HepG2 (cell line): Measurements from ENCODE around the gene MIPEP. TPM values are rescaled to one million over a fixed set of nuclear protein-coding genes. Genes with fewer than 3 reads are reported as not detected.

Experiments used
- ATAC-seq: fragments of 200-7000 bp; cut with Tn5 transposase; 3 replicates; pipeline ENCODE4 v1.9.1; 2020; ENCODE audit warnings: mild to moderate bottlenecking, moderate library complexity
- BruUV-seq: library from RNA; stranded (reverse); fragments of 400-500 nt; replicated peaks from 2 replicates; lab custom pipeline; 2021; lab: Mats Ljungman, UMichigan
- CTCF ChIA-PET: fragments of 300-600 bp; formaldehyde crosslinking; extraction: SDS; loops from one replicate; lab custom pipeline; 2021; ENCODE audit warnings: low total read pairs, inconsistent platforms, low intra/inter-chr PET ratio; lab: Yijun Ruan, JAX
- POLR2A ChIA-PET: fragments of 350-600 bp; sonication (Branson Sonifier 250); formaldehyde crosslinking; loops from one replicate; lab custom pipeline; 2020; ENCODE audit warnings: antibody characterized with exemption, inconsistent platforms; lab: Yijun Ruan, JAX
- DNase-seq: peaks from one replicate; pipeline ENCODE4 v3.0.0-alpha.2; 2015; ENCODE audit warnings: low spot score
- FAIRE-seq: peaks from 3 replicates; lab custom pipeline; 2011; peaks lifted over from hg19 to GRCh38; lab: Jason Lieb, UNC
- H2AFZ ChIP-seq: one replicate; pipeline ENCODE4 v1.6.1; 2011; ENCODE audit warnings: low read length, inconsistent platforms
- H3K27ac ChIP-seq: fragments of 300-600 bp; 3 replicates; pipeline ENCODE4 v1.8.0; 2011; ENCODE audit warnings: mixed run types, mild to moderate bottlenecking, mixed read lengths, low read length, inconsistent platforms; ENCODE audit not compliant: insufficient read depth; ENCODE audit errors: extremely low read length
- H3K27me3 ChIP-seq, 2 experiments: fragments of 200-600 bp in 1 of 2; 2 replicates in 1 of 2; 3 replicates in 1 of 2; pipeline versions ENCODE4 v1.6.0 to v1.8.0; 2011; ENCODE audit warnings: low read length in 2 of 2, mild to moderate bottlenecking in 2 of 2, moderate library complexity in 2 of 2, inconsistent platforms in 1 of 2; ENCODE audit not compliant: insufficient read depth in 2 of 2, control insufficient read depth in 1 of 2
- H3K36me3 ChIP-seq, 2 experiments: fragments of 200-600 bp in 1 of 2; replicated peaks in 1 of 2; 2 replicates in 1 of 2; 3 replicates in 1 of 2; pipeline versions ENCODE4 v1.5.1 to v1.8.0; 2011; ENCODE audit warnings: low read length in 2 of 2, inconsistent platforms in 1 of 2; ENCODE audit not compliant: insufficient read depth in 2 of 2, control insufficient read depth in 1 of 2
- H3K4me1 ChIP-seq: 2 replicates; pipeline ENCODE4 v1.5.1; 2012; ENCODE audit warnings: low read length, inconsistent platforms; ENCODE audit not compliant: insufficient read depth
- H3K4me2 ChIP-seq: 2 replicates; pipeline ENCODE4 v1.6.0; 2011; ENCODE audit warnings: low read depth, low read length, inconsistent platforms
- H3K4me3 ChIP-seq, 3 experiments: fragments of 200-600 bp in 1 of 3; sonication (generic), shearing (Covaris generic) in 1 of 3; replicated peaks in 1 of 3; 2 replicates each; pipeline ENCODE4 v1.5.1; 2011 to 2016; ENCODE audit warnings: low read length in 3 of 3, inconsistent platforms in 2 of 3, low read depth in 2 of 3, mild to moderate bottlenecking in 2 of 3, control low read depth in 1 of 3, mixed read lengths in 1 of 3; ENCODE audit not compliant: insufficient read depth in 1 of 3
- H3K79me2 ChIP-seq: one replicate; pipeline ENCODE4 v1.6.1; 2011; ENCODE audit warnings: low read length, inconsistent platforms; ENCODE audit not compliant: insufficient read depth
- H3K9ac ChIP-seq: 2 replicates; pipeline ENCODE4 v1.6.0; 2011; ENCODE audit warnings: mild to moderate bottlenecking, low read depth, low read length, inconsistent platforms; ENCODE audit not compliant: insufficient read depth
- H3K9me3 ChIP-seq: 2 replicates; pipeline ENCODE4 v1.5.1; 2012; ENCODE audit warnings: mild to moderate bottlenecking, low read length
- H4K20me1 ChIP-seq: 2 replicates; pipeline ENCODE4 v1.6.0; 2011; ENCODE audit warnings: inconsistent platforms, mild to moderate bottlenecking, low read length, moderate library complexity; ENCODE audit not compliant: insufficient read depth
- ATAD3A ChIP-seq: sonication (generic); formaldehyde crosslinking; IDR thresholded peaks from 2 replicates; pipeline ENCODE4 v1.4.0; 2020; ENCODE audit warnings: missing genetic modification reagents
- MEIS2 ChIP-seq: sonication (generic); formaldehyde crosslinking; IDR thresholded peaks from 2 replicates; pipeline ENCODE4 v1.9.0; 2021; ENCODE audit warnings: mild to moderate bottlenecking, missing genetic modification reagents
- RFX5 ChIP-seq: IDR thresholded peaks from 2 replicates; pipeline ENCODE4 v1.6.1; 2011; ENCODE audit warnings: low read depth, low read length, improper control_type of control experiment
- YEATS4 ChIP-seq: sonication (generic); formaldehyde crosslinking; IDR thresholded peaks from 2 replicates; pipeline ENCODE4 v1.4.0; 2020; ENCODE audit warnings: missing genetic modification reagents, borderline replicate concordance
- ZNF614 ChIP-seq: IDR thresholded peaks from 2 replicates; pipeline ENCODE4 v1.6.1; 2018; ENCODE audit warnings: missing biosample characterization, missing genetic modification reagents, inconsistent platforms, borderline replicate concordance
- ZNF619 ChIP-seq: sonication (generic); formaldehyde crosslinking; IDR thresholded peaks from 2 replicates; pipeline ENCODE4 v1.4.0; 2020; ENCODE audit warnings: mild to moderate bottlenecking, missing genetic modification reagents
- ZNF678 ChIP-seq: sonication (generic); formaldehyde crosslinking; IDR thresholded peaks from 2 replicates; pipeline ENCODE4 v1.4.0; 2020; ENCODE audit warnings: mild to moderate bottlenecking, missing genetic modification reagents
- ZNF737 ChIP-seq: sonication (generic); formaldehyde crosslinking; IDR thresholded peaks from 2 replicates; pipeline ENCODE4 v1.5.0; 2020; ENCODE audit warnings: missing genetic modification reagents, mild to moderate bottlenecking, borderline replicate concordance
- WGBS: methylation state at CpG from one replicate; pipeline ENCODE4 v1.1.6; 2017; ENCODE audit warnings: low lambda C conversion rate; 5-methylcytosine and 5-hydroxymethylcytosine counted together
- in situ Hi-C: cut with HindIII; loops from 2 replicates; pipeline ENCODE4 v1.10.0; 2017; ENCODE audit warnings: low pct_unique_long_range_greater_than_20kb; ENCODE audit not compliant: extremely low pct_ligation_motif_present
- intact Hi-C: fragments of 100-400 bp; cut with micrococcal nuclease; formaldehyde crosslinking; loops from one replicate; pipeline ENCODE4 v1.10.0; 2022; ENCODE audit not compliant: unreplicated experiment
- polyA plus RNA-seq, 8 experiments: library from polyadenylated mRNA; depleted of rRNA in 3 of 8; stranded (reverse) in 7 of 8; unstranded in 1 of 8; fragments of >200 nt; fragmentation: Illumina TruSeq in 4 of 8; extraction: Trizol in 4 of 8; gene quantifications; 2 replicates each; pipeline versions ENCODE4 v1.2.1 to v1.2.3, GENCODE V29; 2011 to 2016; ENCODE audit warnings: low read depth in 4 of 8, missing spikeins in 1 of 8, mixed read lengths in 1 of 8; ENCODE audit not compliant: insufficient read depth in 1 of 8
- total RNA-seq, 5 experiments: library from RNA; depleted of rRNA; stranded (reverse); fragments of >200 nt; fragmentation: Illumina TruSeq; extraction: Trizol; gene quantifications; 2 replicates each; pipeline ENCODE4 v1.2.3, GENCODE V29; 2016; ENCODE audit warnings: low read depth in 1 of 5
- TF ChIP-seq, protein P1 (sequence below): sonication (generic); formaldehyde crosslinking; conservative IDR thresholded peaks from 2 replicates; pipeline ENCODE4 v1.4.0; 2020; ENCODE audit warnings: missing genetic modification reagents
- TF ChIP-seq, protein P2 (sequence below), 2 experiments: fragments of 450-650 bp in 1 of 2; sonication (generic) in 1 of 2; formaldehyde crosslinking; IDR thresholded peaks; 2 replicates each; pipeline versions ENCODE4 v1.5.0 to v1.8.0; 2020 to 2022; ENCODE audit warnings: mild to moderate bottlenecking in 1 of 2, missing genetic modification reagents in 1 of 2

Gene MIPEP
- total and polyA plus RNA-seq, 2 of the 13 experiments (the other 11 are each of a cell fraction or from before 2014, with no cell fraction given) = 9.3 to 24.1 TPM

- in situ Hi-C loops = no loop called here
- no peaks in the 10 kb centered on the region for H3K36me3 ChIP-seq
- H3K4me2 ChIP-seq = no peak overlapping the region
- no peak overlapping the region for H2AFZ ChIP-seq
- POLR2A ChIA-PET = no interaction called here
- no peak overlapping the region for H3K27ac ChIP-seq
- FAIRE-seq (no peak), DNase-seq (no peak)
- TF ChIP-seq ZNF737 (CRISPR knock-in tag) (no peak), ZNF678 (CRISPR knock-in tag) (no peak), RFX5 (no peak)
- TF ChIP-seq, protein P1, sequence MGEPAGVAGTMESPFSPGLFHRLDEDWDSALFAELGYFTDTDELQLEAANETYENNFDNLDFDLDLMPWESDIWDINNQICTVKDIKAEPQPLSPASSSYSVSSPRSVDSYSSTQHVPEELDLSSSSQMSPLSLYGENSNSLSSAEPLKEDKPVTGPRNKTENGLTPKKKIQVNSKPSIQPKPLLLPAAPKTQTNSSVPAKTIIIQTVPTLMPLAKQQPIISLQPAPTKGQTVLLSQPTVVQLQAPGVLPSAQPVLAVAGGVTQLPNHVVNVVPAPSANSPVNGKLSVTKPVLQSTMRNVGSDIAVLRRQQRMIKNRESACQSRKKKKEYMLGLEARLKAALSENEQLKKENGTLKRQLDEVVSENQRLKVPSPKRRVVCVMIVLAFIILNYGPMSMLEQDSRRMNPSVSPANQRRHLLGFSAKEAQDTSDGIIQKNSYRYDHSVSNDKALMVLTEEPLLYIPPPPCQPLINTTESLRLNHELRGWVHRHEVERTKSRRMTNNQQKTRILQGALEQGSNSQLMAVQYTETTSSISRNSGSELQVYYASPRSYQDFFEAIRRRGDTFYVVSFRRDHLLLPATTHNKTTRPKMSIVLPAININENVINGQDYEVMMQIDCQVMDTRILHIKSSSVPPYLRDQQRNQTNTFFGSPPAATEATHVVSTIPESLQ (CRISPR knock-in tag) = no peak
- TF ChIP-seq, all 625 proteins: peak for 0
- no peak for ATAC-seq
- no peak overlapping the region for H3K4me3 ChIP-seq
- H3K79me2 ChIP-seq = no peaks in the 10 kb centered on the region
- CTCF ChIA-PET = no interaction called here
- no TSS peak for BruUV-seq
- peaks cover 20% of the 10 kb centered on the region for H3K9me3 ChIP-seq
- 94% methylated on average over 1 of the region's 1 CpG for WGBS
- intact Hi-C loops = no loop called here
- H4K20me1 ChIP-seq = no peaks in the 10 kb centered on the region
- H3K27me3 ChIP-seq = no peaks in the 10 kb centered on the region
- H3K9ac ChIP-seq = no peak overlapping the region
- peaks cover 35% of the 10 kb centered on the region for H3K4me1 ChIP-seq
Measured at GRCh38 chr13:23685416-23685815, 203.8 kb downstream of the MIPEP start.

- intact Hi-C loops = no loop called here
- POLR2A ChIA-PET = no interaction called here
Measured at GRCh38 chr13:23684647-23685046, 204.6 kb downstream of the MIPEP start.

More at GRCh38 chr13:23684647-23685046, 204.6 kb downstream of the MIPEP start:
- 90% methylated on average over 2 of the region's 2 CpGs for WGBS
- Histone ChIP-seq H3K27ac (no peak overlapping the region), H3K4me3 (no peak overlapping the region), H3K4me2 (no peak overlapping the region), H3K79me2 (no peaks in the 10 kb centered on the region), H3K27me3 (no peaks in the 10 kb centered on the region), H2AFZ (no peak overlapping the region), H3K4me1 (peaks cover 35% of the 10 kb centered on the region), H3K36me3 (no peaks in the 10 kb centered on the region), H3K9ac (no peak overlapping the region), H4K20me1 (no peaks in the 10 kb centered on the region), H3K9me3 (peaks cover 20% of the 10 kb centered on the region)
- no peak for DNase-seq
- no TSS peak for BruUV-seq
- in situ Hi-C loops = no loop called here
- FAIRE-seq = no peak
- CTCF ChIA-PET = no interaction called here
- TF ChIP-seq YEATS4 (CRISPR knock-in tag) (no peak), ATAD3A (no peak), MEIS2 (no peak), ZNF614 (CRISPR knock-in tag) (no peak), ZNF619 (CRISPR knock-in tag) (no peak)
- TF ChIP-seq, protein P2, sequence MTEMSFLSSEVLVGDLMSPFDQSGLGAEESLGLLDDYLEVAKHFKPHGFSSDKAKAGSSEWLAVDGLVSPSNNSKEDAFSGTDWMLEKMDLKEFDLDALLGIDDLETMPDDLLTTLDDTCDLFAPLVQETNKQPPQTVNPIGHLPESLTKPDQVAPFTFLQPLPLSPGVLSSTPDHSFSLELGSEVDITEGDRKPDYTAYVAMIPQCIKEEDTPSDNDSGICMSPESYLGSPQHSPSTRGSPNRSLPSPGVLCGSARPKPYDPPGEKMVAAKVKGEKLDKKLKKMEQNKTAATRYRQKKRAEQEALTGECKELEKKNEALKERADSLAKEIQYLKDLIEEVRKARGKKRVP (CRISPR knock-in tag; IDR thresholded peaks at IDR 0.05) = no peak
- ATAC-seq = no peak
